Testis (tissue), 2 donors: ENCODE measurements around the gene IQSEC1.

Experiments
- POLR2A ChIP-seq: fragments of 450-650 bp; IDR thresholded peaks from one replicate; pipeline ENCODE4 v1.6.1; 2017; ENCODE audit warnings: antibody characterized with exemption, mild to moderate bottlenecking, moderate library complexity
- TF ChIP-seq, protein P1 (sequence below), 3 experiments: fragments of 450-650 bp in 2 of 3; fragments of 200-600 bp in 1 of 3; sonication (generic) in 1 of 3; IDR thresholded peaks; one replicate each; pipeline ENCODE4 v1.5.1; 2016 to 2019; ENCODE audit warnings: antibody characterized with exemption in 3 of 3, mild to moderate bottlenecking in 2 of 3, moderate library complexity in 1 of 3

DNA sequence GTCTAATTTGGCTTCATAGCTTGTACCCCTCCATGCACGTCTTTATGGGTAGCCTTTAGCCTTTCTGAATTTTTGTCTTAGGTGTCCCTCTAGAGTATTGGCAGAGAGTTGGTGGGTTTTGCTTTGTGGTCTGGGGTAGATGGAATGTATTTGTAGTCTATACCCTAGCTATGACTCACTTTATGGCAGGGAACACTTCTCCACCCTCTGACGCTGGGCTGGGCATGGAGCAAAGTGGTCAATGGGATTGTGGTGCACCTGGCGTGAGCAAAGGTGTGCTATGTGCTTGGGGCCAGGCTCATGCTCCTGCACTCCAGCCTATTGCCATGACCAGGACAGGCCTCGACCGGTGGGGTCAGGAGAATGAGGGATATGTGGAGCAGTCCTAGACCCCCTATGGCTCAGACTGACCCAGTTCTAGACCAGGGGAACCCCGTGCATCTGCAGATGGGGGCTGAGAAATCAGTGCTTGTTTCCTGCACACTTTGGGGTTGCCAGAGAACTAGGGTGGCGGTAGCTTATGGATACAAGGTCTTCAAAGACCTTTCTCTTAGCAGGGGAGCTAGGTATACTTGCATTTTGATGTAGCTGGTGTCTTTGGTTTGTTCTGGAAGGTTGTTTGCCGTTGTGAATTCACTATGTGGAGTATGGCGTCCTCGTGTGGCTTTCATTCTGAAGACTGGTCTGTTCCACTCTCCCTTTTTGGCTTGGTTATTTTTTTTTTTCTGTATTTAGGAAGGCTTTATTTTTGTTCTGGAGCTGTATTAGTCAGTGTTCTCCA is 182.4 kb downstream of the IQSEC1 start:
- TF ChIP-seq POLR2A = no peak
- TF ChIP-seq, protein P1, sequence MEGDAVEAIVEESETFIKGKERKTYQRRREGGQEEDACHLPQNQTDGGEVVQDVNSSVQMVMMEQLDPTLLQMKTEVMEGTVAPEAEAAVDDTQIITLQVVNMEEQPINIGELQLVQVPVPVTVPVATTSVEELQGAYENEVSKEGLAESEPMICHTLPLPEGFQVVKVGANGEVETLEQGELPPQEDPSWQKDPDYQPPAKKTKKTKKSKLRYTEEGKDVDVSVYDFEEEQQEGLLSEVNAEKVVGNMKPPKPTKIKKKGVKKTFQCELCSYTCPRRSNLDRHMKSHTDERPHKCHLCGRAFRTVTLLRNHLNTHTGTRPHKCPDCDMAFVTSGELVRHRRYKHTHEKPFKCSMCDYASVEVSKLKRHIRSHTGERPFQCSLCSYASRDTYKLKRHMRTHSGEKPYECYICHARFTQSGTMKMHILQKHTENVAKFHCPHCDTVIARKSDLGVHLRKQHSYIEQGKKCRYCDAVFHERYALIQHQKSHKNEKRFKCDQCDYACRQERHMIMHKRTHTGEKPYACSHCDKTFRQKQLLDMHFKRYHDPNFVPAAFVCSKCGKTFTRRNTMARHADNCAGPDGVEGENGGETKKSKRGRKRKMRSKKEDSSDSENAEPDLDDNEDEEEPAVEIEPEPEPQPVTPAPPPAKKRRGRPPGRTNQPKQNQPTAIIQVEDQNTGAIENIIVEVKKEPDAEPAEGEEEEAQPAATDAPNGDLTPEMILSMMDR (IDR thresholded peaks at IDR 0.05) = no peak
